HK-2 (cell line): ENCODE measurements around the gene CCDC112.
"Not testable (repeated sequence)": the region's sequence is repeated elsewhere in the genome, so short reads cannot be mapped to it uniquely, and the experiment has no call there.

Source experiments
- DNase-seq: peaks from one replicate; pipeline ENCODE4 v3.0.0-alpha.2; 2018; ENCODE audit not compliant: unreplicated experiment

Gene CCDC112

DNA sequence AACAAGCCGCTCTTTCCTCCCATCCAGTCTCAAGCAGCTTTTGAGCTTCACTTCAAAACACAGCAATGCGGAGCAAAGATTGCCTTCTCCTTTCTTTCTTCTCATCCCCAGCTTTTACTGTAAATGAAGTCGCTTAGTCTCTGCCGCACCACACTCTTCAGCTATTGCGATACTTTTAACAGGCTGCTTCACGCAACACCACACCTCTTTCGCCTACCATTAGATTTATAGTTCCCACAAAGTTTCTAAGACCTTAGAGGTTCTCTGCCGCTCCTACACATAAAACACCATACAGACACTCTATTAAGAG, 34.5 kb downstream of the CCDC112 start:
- DNase-seq: peak; percentile 6

- DNase-seq: no peak
Observed at GRCh38 chr5:115260248-115260647, 36.2 kb downstream of the CCDC112 start.

DNA sequence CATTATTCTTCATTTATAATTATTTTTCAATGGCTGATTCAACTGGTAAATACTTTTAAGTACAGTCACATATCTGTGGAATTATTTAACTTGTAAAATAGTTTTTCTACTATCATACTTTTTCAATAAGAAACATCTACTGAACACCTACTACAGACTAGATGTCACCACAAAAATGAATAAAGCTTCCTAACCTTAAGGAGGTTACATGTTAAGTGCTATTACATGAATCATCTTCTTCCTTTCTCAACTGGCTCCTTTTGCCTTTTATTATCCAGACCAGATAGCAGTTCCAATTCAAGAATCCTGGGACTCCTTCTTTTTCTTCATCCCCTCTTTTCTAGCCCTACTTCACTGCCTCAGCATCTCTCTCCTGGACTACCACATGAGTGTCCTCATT, 38.5 kb downstream of the CCDC112 start:
- DNase-seq: no peak

DNA sequence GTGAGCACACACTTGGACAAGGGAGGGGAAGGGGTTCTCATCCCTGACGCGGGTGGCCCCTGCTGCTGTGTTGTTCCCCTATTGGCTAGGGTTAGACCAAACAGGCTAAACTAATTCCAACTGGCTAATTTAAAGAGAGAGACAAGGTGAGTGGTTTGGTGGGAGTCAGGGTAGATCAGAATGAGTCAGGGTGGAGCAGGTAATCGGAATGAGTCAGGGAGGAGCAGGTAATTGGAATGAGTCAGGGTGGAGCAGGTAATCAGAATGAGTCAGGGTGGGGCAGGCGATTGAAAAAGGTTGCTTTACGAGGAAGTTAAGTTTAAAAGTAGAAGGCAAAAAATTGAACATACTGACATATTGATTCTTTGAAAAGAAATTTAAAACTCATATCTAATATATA, 47.1 kb downstream of the CCDC112 start:
- not testable (repeated sequence) for DNase-seq

GRCh38 chr5:115246361-115246991, 50.0 kb downstream of the CCDC112 start:
- DNase-seq: no peak

DNA sequence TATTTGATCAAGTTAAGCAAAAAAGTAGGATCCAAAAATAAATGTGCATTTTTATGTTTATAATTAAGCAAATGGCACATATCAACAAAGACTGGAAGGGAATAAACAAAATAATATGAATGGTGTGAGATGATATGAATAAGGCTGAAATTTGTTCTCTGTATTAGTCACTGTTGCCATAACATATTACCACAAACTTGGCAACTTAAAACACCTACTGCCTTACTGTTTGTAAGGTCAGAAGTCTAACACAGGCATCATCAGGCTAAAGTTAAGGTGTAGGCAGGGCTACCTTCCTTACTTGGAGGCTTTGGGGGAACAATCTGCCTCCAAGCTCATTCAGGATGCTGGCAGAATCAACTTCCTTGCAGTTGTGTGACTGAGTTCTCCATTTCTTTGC, 53.0 kb downstream of the CCDC112 start:
- no peak for DNase-seq

GRCh38 chr5:115241881-115242642, 54.4 kb downstream of the CCDC112 start:
- DNase-seq: no peak

DNA sequence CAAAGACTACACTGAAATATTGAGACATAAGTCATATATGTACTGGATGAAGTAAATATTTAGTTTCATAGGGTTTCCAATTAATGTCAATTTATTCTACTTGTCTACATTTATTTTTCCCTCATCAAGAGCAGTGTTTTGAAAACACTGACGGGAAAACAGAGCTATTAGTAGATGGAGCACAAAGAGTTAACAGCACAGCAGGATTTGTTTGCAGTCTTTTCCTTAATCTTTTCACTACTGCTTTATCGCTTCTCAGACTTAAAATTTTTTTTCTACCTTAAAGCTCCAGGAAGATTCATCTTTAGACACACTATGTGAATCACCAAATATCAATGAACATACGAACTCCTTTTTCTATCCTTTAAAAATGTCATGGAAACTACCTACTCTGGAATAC, 59.4 kb downstream of the CCDC112 start:
- no peak for DNase-seq

- no peak for DNase-seq
Observed at GRCh38 chr5:115236599-115236998, 59.9 kb downstream of the CCDC112 start.

GRCh38 chr5:115231598-115231997, 64.9 kb downstream of the CCDC112 start:
- DNase-seq: no peak

- no peak for DNase-seq
Observed at GRCh38 chr5:115229606-115230005, 66.8 kb downstream of the CCDC112 start.

DNA sequence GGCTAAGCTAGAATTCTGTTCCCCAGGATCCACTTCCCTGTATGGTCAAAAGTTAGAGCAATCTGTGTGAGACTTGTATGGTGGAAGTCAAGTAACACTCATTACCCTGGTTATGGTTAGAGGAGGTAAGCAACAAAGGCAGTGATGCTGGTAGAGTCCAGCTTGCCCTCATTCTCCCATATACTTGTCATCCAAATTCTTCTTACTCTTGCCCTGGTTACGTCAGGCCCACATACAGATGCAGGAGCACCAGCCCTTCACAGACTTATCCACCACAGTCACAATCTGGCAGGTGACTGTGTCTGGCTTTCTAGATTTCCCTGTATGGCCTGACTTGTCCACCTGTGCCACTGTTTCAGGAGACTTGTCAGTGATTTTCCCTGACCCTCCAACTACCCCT, 69.2 kb downstream of the CCDC112 start:
- no peak for DNase-seq
